A549 treated with ZK216348 at 1 μM for 4 hours (cell line): Measurements from ENCODE around the gene ALDH3B2. TPM values are rescaled to one million over a fixed set of nuclear protein-coding genes. Genes with fewer than 3 reads are reported as not detected.

Experiments used
- total RNA-seq: library from RNA; stranded (reverse); fragments of 200-300 nt; extraction: Qiagen RNA extraction; gene quantifications from 5 replicates; pipeline ENCODE4 v1.2.3, GENCODE V29; 2022; ENCODE audit warnings: low read depth

ALDH3B2 gene, protein sequence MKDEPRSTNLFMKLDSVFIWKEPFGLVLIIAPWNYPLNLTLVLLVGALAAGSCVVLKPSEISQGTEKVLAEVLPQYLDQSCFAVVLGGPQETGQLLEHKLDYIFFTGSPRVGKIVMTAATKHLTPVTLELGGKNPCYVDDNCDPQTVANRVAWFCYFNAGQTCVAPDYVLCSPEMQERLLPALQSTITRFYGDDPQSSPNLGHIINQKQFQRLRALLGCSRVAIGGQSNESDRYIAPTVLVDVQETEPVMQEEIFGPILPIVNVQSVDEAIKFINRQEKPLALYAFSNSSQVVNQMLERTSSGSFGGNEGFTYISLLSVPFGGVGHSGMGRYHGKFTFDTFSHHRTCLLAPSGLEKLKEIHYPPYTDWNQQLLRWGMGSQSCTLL
- not detected in 5 replicates for total RNA-seq

DNA sequence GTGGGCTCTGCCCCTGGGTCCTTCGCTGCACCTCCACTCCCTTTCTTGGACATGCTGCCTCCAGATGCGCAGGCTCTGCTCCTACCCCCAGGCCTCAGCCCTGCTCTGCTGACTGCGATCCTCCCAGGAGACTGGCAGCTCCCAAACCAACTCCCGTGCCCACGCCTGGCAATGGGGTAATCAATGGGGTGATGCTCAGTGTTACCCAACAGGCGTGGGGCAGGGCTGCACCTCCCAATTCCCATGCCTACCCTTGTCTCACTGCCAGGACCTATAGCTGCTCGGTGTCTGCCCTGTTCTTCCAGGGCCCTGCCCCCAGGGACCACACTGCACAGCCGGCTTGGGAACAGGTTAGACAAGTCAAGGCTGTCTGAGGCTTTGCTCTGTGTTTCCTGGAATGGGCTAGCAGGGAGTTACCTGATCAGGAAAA lies at the start of gene ALDH3B2:
Gene ALDH3B2 (minus strand): TSS at position 182 of the 430 bp plus-strand sequence. CDS start 7,688 bp downstream, outside the sequence.

DNA sequence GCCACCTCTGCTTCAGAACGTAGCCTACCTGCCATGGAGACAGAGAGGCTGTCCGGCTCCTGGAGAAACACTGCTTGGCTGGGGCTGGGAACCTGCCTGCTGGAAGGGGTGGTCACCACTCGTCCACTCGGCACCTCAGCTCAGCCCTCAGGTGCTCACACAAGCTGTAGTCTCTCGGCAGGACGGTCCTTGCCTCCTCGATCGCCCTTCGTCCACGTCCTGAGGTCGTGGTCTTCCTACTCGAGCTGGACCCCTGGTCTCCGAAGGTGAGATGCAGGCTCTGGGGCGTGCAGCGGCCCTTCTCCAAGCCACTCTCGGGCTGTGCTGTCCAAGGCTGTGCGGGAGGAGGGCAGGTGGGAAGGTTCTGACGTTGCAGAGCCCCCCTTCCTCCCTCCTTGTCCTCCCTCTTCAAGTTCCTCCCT lies 35.0 kb downstream of the ALDH3B2 start, which contains the start of gene TBX10:
Gene TBX10 (minus strand): TSS at position 326 of the 422 bp plus-strand sequence. CDS start 291 bp downstream, at position 35.

DNA sequence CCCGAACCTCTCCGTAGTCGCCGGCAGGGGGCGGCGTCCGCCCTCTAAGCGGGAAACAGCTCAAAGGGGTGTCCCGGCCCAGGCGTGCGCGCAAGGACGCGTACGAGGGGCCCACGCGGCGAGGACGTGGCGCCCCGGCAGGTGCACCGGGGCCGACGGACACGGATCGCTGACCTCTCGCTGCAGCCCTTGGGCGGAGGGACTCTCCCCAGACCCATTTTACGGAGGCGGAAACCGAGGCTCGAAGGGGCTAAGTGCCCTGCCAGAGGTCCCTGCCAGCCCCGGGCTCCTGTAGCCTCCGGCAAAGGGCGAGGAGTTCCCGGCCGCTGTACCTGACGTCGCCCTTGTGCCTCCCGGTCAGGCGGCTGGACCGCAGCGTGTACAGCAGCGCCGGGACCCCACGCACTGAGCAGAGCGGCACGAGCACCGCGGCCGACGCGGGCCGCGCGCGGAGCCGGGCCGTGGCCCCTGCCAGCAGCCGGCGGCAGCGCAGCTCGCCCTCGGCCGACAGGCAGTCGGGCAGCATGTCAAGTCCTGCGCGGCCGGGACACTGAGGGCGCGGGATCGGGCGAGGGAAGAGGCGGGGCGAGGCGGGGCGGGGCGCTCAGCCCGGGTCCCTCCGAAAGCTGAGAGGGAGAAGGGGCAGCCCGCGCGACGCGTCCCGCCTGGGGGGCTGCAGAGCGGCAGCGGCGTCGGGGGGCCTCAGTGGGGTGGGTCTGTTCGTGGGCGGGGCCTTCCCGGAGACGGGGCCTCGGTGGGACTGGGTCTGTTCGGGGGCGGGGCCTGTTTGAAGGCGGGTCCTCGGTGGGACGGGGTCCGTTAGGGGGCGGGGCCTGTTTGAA lies 44.8 kb downstream of the ALDH3B2 start, which contains the start of gene NUDT8:
Gene NUDT8 (minus strand): TSS at position 552 of the 842 bp plus-strand sequence. CDS start 26 bp downstream, at position 526.

Other genes with a start within 250 kb of the ALDH3B2 start
- gene RPS6KB2, start 246.1 kb downstream of the ALDH3B2 start, total RNA-seq = 33.7 to 50.6 TPM (median 48.8 TPM) in 5 replicates
- gene PTPRCAP, start 236.9 kb downstream of the ALDH3B2 start, total RNA-seq = 0.22 to 0.62 TPM in 2 of 5 replicates, not detected in the others
- 38.0 to 67.3 TPM (median 57.2 TPM) in 5 replicates for gene CORO1B, start 231.1 kb downstream of the ALDH3B2 start, total RNA-seq
- 0.13 TPM in 1 of 5 replicates, not detected in the others for gene GPR152, start 221.9 kb downstream of the ALDH3B2 start, total RNA-seq
- not detected in 5 replicates for gene CABP4, start 219.3 kb downstream of the ALDH3B2 start, total RNA-seq
- 36.4 to 70.3 TPM (median 62.1 TPM) in 5 replicates for gene TMEM134, start 205.4 kb downstream of the ALDH3B2 start, total RNA-seq
- 43.6 to 48.9 TPM (median 48.0 TPM) in 5 replicates for gene AIP, start 191.6 kb downstream of the ALDH3B2 start, total RNA-seq
- gene PITPNM1, start 169.3 kb downstream of the ALDH3B2 start, total RNA-seq = 34.1 to 60.5 TPM (median 47.3 TPM) in 5 replicates
- gene CDK2AP2, start 166.5 kb downstream of the ALDH3B2 start, total RNA-seq = 50.3 to 95.2 TPM (median 85.4 TPM) in 5 replicates
- not detected in 5 replicates for gene CABP2, start 151.2 kb downstream of the ALDH3B2 start, total RNA-seq
- 1,131 to 1,719 TPM (median 1,604 TPM) in 5 replicates for gene GSTP1, start 90.8 kb downstream of the ALDH3B2 start, total RNA-seq
- 128 to 159 TPM (median 152 TPM) in 5 replicates for gene NDUFV1, start 67.7 kb downstream of the ALDH3B2 start, total RNA-seq
- gene NUDT8, start 44.7 kb downstream of the ALDH3B2 start, total RNA-seq = 6.4 to 15.4 TPM (median 13.7 TPM) in 5 replicates
- not detected in 5 replicates for gene TBX10, start 34.9 kb downstream of the ALDH3B2 start, total RNA-seq
- gene ACY3, start 23.9 kb downstream of the ALDH3B2 start, total RNA-seq = 0.60 to 1.4 TPM (median 1.3 TPM) in 5 replicates